ENCODE results near the gene MAST4. TPM values are rescaled to one million over a fixed set of nuclear protein-coding genes. Genes with fewer than 3 reads are reported as not detected.

The MAST4 gene
- total and polyA plus RNA-seq, 2 of the 13 experiments (the other 11 are each of a cell fraction or from before 2014, with no cell fraction given) = 3.4 to 3.7 TPM

GRCh38 chr5:67161767-67162166 is 565.6 kb downstream of the MAST4 start (continued):
- no peak for TF ChIP-seq ZNF407 (CRISPR knock-in tag; IDR thresholded peaks at IDR 0.05; ENCODE audit: not compliant biosample characterization)

- H3K27ac ChIP-seq (ENCODE audit: extremely low read length, insufficient read depth, low read length) = no peak overlapping the region
- H3K4me3 ChIP-seq (replicated peaks in 1 of 3; ENCODE audit: insufficient read depth in 1 of 3, low read depth in 2 of 3, low read length in 3 of 3) = no peak overlapping the region
- no peak overlapping the region for H2AFZ ChIP-seq (ENCODE audit: low read length)
- intact Hi-C loops (cut with micrococcal nuclease; ENCODE audit: unreplicated experiment) (no loop called here), in situ Hi-C loops (cut with HindIII; ENCODE audit: extremely low pct_ligation_motif_present, low pct_unique_long_range_greater_than_20kb) (no loop called here)
- peaks cover 1 to 21% of the 10 kb centered on the region in 2 experiments; a peak in 4 of 5 replicates for H3K36me3 ChIP-seq (replicated peaks in 1 of 2; ENCODE audit: control insufficient read depth in 1 of 2, insufficient read depth in 2 of 2, low read length in 2 of 2)
- 97% methylated on average over 41 of the region's 44 CpGs for WGBS (ENCODE audit: low lambda C conversion rate)
- DNase-seq (ENCODE audit: low spot score) (no peak), ATAC-seq (no peak), FAIRE-seq (no peak)
- ChIA-PET POLR2A (no interaction called here), CTCF (ENCODE audit: low intra/inter-chr PET ratio, low total read pairs) (no interaction called here)
- no peaks in the 10 kb centered on the region for H4K20me1 ChIP-seq (ENCODE audit: insufficient read depth, low read length)
- no TSS peak for BruUV-seq (replicated peaks)
- H3K27me3 ChIP-seq (ENCODE audit: control insufficient read depth in 1 of 2, insufficient read depth in 2 of 2, low read length in 2 of 2) = no peaks in the 10 kb centered on the region
- H3K79me2 ChIP-seq (ENCODE audit: insufficient read depth, low read length) = no peaks in the 10 kb centered on the region
- no peak for TF ChIP-seq TCF12 (IDR thresholded peaks at IDR 0.05)
- no peak for TF ChIP-seq TCF12 (CRISPR knock-in tag; IDR thresholded peaks at IDR 0.05)
- TF ChIP-seq TAF1 (CRISPR knock-in tag; IDR thresholded peaks at IDR 0.05) = no peak
- no peak for TF ChIP-seq TEAD2 (CRISPR knock-in tag; IDR thresholded peaks at IDR 0.05)
- H3K4me2 ChIP-seq (ENCODE audit: low read depth, low read length) = no peak overlapping the region
- H3K9me3 ChIP-seq (ENCODE audit: low read length) = no peaks in the 10 kb centered on the region
- H3K9ac ChIP-seq (ENCODE audit: insufficient read depth, low read depth, low read length) = no peak overlapping the region
- H3K4me1 ChIP-seq (ENCODE audit: insufficient read depth, low read length) = no peaks in the 10 kb centered on the region
These were observed 567.1 kb downstream of the MAST4 start for GRCh38 chr5:67163231-67163756.

All from HepG2 (cell line).